Mucosa of descending colon (tissue), 3 donors: ENCODE data around the gene CDCP2. TPM values are rescaled to one million over a fixed set of nuclear protein-coding genes. Genes with fewer than 3 reads are reported as not detected.
"Not testable (repeated sequence)": the region's sequence is repeated elsewhere in the genome, so short reads cannot be mapped to it uniquely, and the experiment has no call there.

Experiments used
- ATAC-seq: fragments of 200-7000 bp; cut with Tn5 transposase; one replicate; pipeline ENCODE4 v1.9.1; 2020; ENCODE audit warnings: mild to moderate bottlenecking, moderate library complexity
- DNase-seq, 3 donors: peaks; one replicate each; pipeline ENCODE4 v3.0.0-alpha.2; 2020
- H3K36me3 ChIP-seq: fragments of 200-600 bp; one replicate; pipeline ENCODE4 v1.8.0; 2021; ENCODE audit warnings: low read depth, mild to moderate bottlenecking
- H3K4me1 ChIP-seq: fragments of 200-600 bp; one replicate; pipeline ENCODE4 v1.8.0; 2021; ENCODE audit warnings: low read depth, mild to moderate bottlenecking
- H3K4me3 ChIP-seq: fragments of 200-600 bp; one replicate; pipeline ENCODE4 v1.8.0; 2021; ENCODE audit warnings: mild to moderate bottlenecking
- H3K9me3 ChIP-seq: fragments of 200-600 bp; one replicate; pipeline ENCODE4 v1.8.0; 2021; ENCODE audit warnings: mild to moderate bottlenecking
- intact Hi-C, 2 donors: fragments of 100-400 bp; cut with DNase I in 1 of 2; cut with micrococcal nuclease in 1 of 2; formaldehyde crosslinking; loops; one replicate each; pipeline versions ENCODE4 v1.11.0 to v1.11.1; 2022; cut with DNase I, micrococcal nuclease
- total RNA-seq, 3 donors: library from RNA; stranded (reverse); fragmentation: NEBNext Ultra II Directional in 2 of 3; extraction: Animal tissue kit (Norgen Biotek cat#: 25700) in 2 of 3; gene quantifications; one replicate each; pipeline versions ENCODE4 v1.2.1 to v1.2.4, GENCODE V29; 2021 to 2023
- TF ChIP-seq, protein P1 (sequence below): fragments of 200-600 bp; IDR thresholded peaks from one replicate; pipeline ENCODE4 v1.8.0; 2022; ENCODE audit warnings: antibody characterized with exemption, mild to moderate bottlenecking
- donor health status: DM: no; HTN: no; CAD: no; lungs with moderate emphysema.
- donor health status: DM: no; HTN: no; CAD: no.
- donor health status: DM: no; HTN: yes; CAD: no.

Gene CDCP2
- total RNA-seq, 3 donors from 2014 or later = 0.09 to 0.26 TPM; not detected in 1

GRCh38 chr1:54167422-54168139 lies 14.8 kb upstream of the CDCP2 start:
- Histone ChIP-seq H3K4me3 (no peak overlapping the region), H3K9me3 (no peaks in the 10 kb centered on the region), H3K4me1 (peaks cover 10% of the 10 kb centered on the region), H3K36me3 (no peaks in the 10 kb centered on the region)
- intact Hi-C loops = no loop called here
- DNase-seq (no peak), ATAC-seq (no peak)
- TF ChIP-seq, protein P1, sequence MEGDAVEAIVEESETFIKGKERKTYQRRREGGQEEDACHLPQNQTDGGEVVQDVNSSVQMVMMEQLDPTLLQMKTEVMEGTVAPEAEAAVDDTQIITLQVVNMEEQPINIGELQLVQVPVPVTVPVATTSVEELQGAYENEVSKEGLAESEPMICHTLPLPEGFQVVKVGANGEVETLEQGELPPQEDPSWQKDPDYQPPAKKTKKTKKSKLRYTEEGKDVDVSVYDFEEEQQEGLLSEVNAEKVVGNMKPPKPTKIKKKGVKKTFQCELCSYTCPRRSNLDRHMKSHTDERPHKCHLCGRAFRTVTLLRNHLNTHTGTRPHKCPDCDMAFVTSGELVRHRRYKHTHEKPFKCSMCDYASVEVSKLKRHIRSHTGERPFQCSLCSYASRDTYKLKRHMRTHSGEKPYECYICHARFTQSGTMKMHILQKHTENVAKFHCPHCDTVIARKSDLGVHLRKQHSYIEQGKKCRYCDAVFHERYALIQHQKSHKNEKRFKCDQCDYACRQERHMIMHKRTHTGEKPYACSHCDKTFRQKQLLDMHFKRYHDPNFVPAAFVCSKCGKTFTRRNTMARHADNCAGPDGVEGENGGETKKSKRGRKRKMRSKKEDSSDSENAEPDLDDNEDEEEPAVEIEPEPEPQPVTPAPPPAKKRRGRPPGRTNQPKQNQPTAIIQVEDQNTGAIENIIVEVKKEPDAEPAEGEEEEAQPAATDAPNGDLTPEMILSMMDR = no peak

DNA sequence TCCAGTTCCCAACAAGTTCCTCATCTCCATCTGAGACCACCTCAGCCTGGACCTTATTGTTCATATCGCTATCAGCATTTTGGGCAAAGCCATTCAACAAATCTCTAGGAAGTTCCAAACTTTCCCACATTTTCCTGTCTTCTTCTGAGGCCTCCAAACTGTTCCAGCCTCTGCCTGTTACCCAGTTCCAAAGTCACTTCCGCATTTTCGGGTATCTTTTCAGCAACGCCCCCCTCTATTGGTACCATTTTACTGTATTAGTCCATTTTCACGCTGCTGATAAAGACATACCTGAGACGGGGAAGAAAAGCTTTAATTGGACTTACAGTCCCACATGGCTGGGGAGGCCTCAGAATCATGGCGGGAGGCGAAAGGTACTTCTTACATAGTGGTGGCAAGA lies 13.6 kb upstream of the CDCP2 start:
- DNase-seq, H3K4me3 ChIP-seq, ATAC-seq, H3K36me3 ChIP-seq, intact Hi-C loops, H3K4me1 ChIP-seq, H3K9me3 ChIP-seq: not testable (repeated sequence)

GRCh38 chr1:54165146-54165545 lies 12.3 kb upstream of the CDCP2 start:
- TF ChIP-seq, protein P1 = no peak
- Histone ChIP-seq H3K36me3 (no peaks in the 10 kb centered on the region), H3K9me3 (no peaks in the 10 kb centered on the region), H3K4me1 (peaks cover 10% of the 10 kb centered on the region), H3K4me3 (no peak overlapping the region)
- no peak for DNase-seq
- intact Hi-C loops = no loop called here
- no peak for ATAC-seq

GRCh38 chr1:54163573-54163972 lies 10.8 kb upstream of the CDCP2 start:
- DNase-seq (peak in 2 of 3 donors; percentile 42 to 46), ATAC-seq (peak; percentile 82)
- Histone ChIP-seq H3K9me3 (no peaks in the 10 kb centered on the region), H3K36me3 (no peaks in the 10 kb centered on the region), H3K4me3 (no peak overlapping the region), H3K4me1 (peaks cover 10% of the 10 kb centered on the region)
- TF ChIP-seq, protein P1 = no peak
- intact Hi-C loops = no loop called here

DNA sequence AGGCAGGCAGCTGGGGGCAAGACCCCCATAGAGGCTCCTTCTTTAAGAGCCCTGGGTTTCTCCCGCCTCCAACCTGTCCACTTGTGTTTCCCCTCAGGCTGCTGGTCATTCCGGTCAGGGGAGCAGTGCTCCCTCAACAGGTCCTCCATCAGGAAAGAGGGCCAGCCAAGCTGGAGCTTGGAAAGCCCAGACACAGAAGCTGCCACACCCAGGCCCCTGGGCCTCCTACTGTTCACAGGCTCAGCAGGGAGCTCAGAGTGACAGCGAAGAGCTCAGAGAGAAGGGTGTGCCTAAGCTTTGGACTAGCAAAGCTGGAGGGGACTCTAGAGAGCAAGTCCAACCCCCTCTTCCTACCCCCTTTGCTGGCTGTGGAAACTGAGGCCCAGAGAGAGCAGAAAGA lies 10.3 kb upstream of the CDCP2 start:
- Histone ChIP-seq H3K4me3 (no peak overlapping the region), H3K4me1 (peaks cover 10% of the 10 kb centered on the region), H3K9me3 (no peaks in the 10 kb centered on the region), H3K36me3 (no peaks in the 10 kb centered on the region)
- DNase-seq (peak; percentile 59 to 72 (median 71)), ATAC-seq (peak; percentile 82)
- intact Hi-C loops = no loop called here
- TF ChIP-seq, protein P1 = no peak

- peak in 2 of 3 donors; percentile 24 to 41 for DNase-seq
- peaks cover 10% of the 10 kb centered on the region for H3K4me1 ChIP-seq
- no peak overlapping the region for H3K4me3 ChIP-seq
- H3K36me3 ChIP-seq = no peaks in the 10 kb centered on the region
- intact Hi-C loops = no loop called here
- ATAC-seq = peak; percentile 34
- TF ChIP-seq, protein P1 = no peak
- no peaks in the 10 kb centered on the region for H3K9me3 ChIP-seq
Measured at GRCh38 chr1:54161495-54162168, 8.8 kb upstream of the CDCP2 start.
